ENCODE results near the gene LTK.

- no peak for TF ChIP-seq EP300 (IDR thresholded peaks at IDR 0.05)
- no peak for TF ChIP-seq CTCF (IDR thresholded peaks at IDR 0.05)
Observed at GRCh38 chr15:41503669-41504010, 10.0 kb downstream of the LTK start.

Data from stomach (tissue), 4 donors.